NCI-H2107 treated with DMSO at 0.1 percent for 48 hours (cell line): Measurements from ENCODE around the gene RAB36.
A peak's percentile ranks its signal among the peaks of the same experiment; 100 is the strongest.

Experiments
- DNase-seq: peaks from one replicate; lab custom pipeline; 2025; ENCODE audit not compliant: unreplicated experiment; lab: John Stamatoyannopoulos, UW

The RAB36 gene

GRCh38 chr22:23157560-23158515 is 12.6 kb downstream of the RAB36 start:
- no peak for DNase-seq

GRCh38 chr22:23158516-23159290 is 13.4 kb downstream of the RAB36 start:
- DNase-seq = no peak

- no peak for DNase-seq
Measured at GRCh38 chr22:23159291-23159630, 14.0 kb downstream of the RAB36 start.

- DNase-seq = no peak
Measured at GRCh38 chr22:23161029-23161428, 15.8 kb downstream of the RAB36 start.

GRCh38 chr22:23161574-23161973 is 16.3 kb downstream of the RAB36 start:
- no peak for DNase-seq

GRCh38 chr22:23163665-23164064 is 18.4 kb downstream of the RAB36 start:
- DNase-seq = no peak

GRCh38 chr22:23164091-23164490 is 18.8 kb downstream of the RAB36 start:
- no peak for DNase-seq

GRCh38 chr22:23166042-23166831 is 21.0 kb downstream of the RAB36 start:
- no peak for DNase-seq

GRCh38 chr22:23166841-23167616 is 21.8 kb downstream of the RAB36 start:
- DNase-seq = peak; percentile 66

- DNase-seq = no peak
Measured at GRCh38 chr22:23168391-23169042, 23.2 kb downstream of the RAB36 start.

- DNase-seq = no peak
Measured at GRCh38 chr22:23169043-23169406, 23.7 kb downstream of the RAB36 start.

- no peak for DNase-seq
Measured at GRCh38 chr22:23175817-23176644, 30.8 kb downstream of the RAB36 start.

- no peak for DNase-seq
Measured at GRCh38 chr22:23176645-23177027, 31.4 kb downstream of the RAB36 start.

- no peak for DNase-seq
Measured at GRCh38 chr22:23177197-23177596, 31.9 kb downstream of the RAB36 start.

- peak; percentile 22 for DNase-seq
Measured at GRCh38 chr22:23178512-23179254, 33.4 kb downstream of the RAB36 start.

- peak; percentile 36 for DNase-seq
Measured at GRCh38 chr22:23179381-23180299, 34.4 kb downstream of the RAB36 start.

- no peak for DNase-seq
Measured at GRCh38 chr22:23180301-23180892, 35.1 kb downstream of the RAB36 start, which contains the start of gene BCR. Gene BCR (plus strand): TSS chr22:23180509. CDS start chr22:23180961, 452 bp downstream.
